CD4-positive, alpha-beta T cell treated with Interleukin-21 for 1 hour (primary cell): ENCODE data around the gene AOC3.
"Not testable (repeated sequence)": the region's sequence is repeated elsewhere in the genome, so short reads cannot be mapped to it uniquely, and the experiment has no call there.

ENCODE experiments used
- DNase-seq: peaks from one replicate; pipeline ENCODE4 v3.0.0-alpha.2; 2020

Gene AOC3

GRCh38 chr17:42844761-42845555, 6.0 kb upstream of the AOC3 start:
- no peak for DNase-seq

- DNase-seq = no peak
These were observed 5.5 kb upstream of the AOC3 start for GRCh38 chr17:42845556-42845917.

- no peak for DNase-seq
These were observed 4.9 kb upstream of the AOC3 start for GRCh38 chr17:42845918-42846593.

- DNase-seq = no peak
These were observed 4.3 kb upstream of the AOC3 start for GRCh38 chr17:42846594-42847280.

- DNase-seq = no peak
These were observed 2.9 kb upstream of the AOC3 start for GRCh38 chr17:42848093-42848492.

- no peak for DNase-seq
These were observed 2.0 kb upstream of the AOC3 start for GRCh38 chr17:42849031-42849430.

- no peak for DNase-seq
These were observed 1.4 kb upstream of the AOC3 start for GRCh38 chr17:42849451-42850181.

GRCh38 chr17:42851371-42852240, 607 bp downstream of the AOC3 start:
- DNase-seq = not testable (repeated sequence)

GRCh38 chr17:42852351-42852750, 1.4 kb downstream of the AOC3 start:
- no peak for DNase-seq

GRCh38 chr17:42853004-42853403, 2.0 kb downstream of the AOC3 start:
- no peak for DNase-seq

GRCh38 chr17:42853597-42853967, 2.6 kb downstream of the AOC3 start:
- no peak for DNase-seq

GRCh38 chr17:42853968-42854790, 3.2 kb downstream of the AOC3 start:
- DNase-seq = no peak

- no peak for DNase-seq
These were observed 4.1 kb downstream of the AOC3 start for GRCh38 chr17:42855048-42855596.

- not testable (repeated sequence) for DNase-seq
These were observed 5.1 kb downstream of the AOC3 start for GRCh38 chr17:42856093-42856492.

GRCh38 chr17:42856516-42856915, 5.5 kb downstream of the AOC3 start:
- not testable (repeated sequence) for DNase-seq

- DNase-seq = no peak
These were observed 6.4 kb downstream of the AOC3 start for GRCh38 chr17:42857389-42857788.

GRCh38 chr17:42865638-42866094, 14.7 kb downstream of the AOC3 start:
- DNase-seq = no peak

GRCh38 chr17:42866216-42866615, 15.2 kb downstream of the AOC3 start:
- DNase-seq = no peak

GRCh38 chr17:42866631-42867575, 15.9 kb downstream of the AOC3 start:
- DNase-seq = no peak
